GM23248 (cell line): ENCODE results near the gene METTL14. TPM values are rescaled to one million over a fixed set of nuclear protein-coding genes. Genes with fewer than 3 reads are reported as not detected.
A peak's percentile ranks its signal among the peaks of the same experiment; 100 is the strongest.

Experiments used
- DNase-seq: peaks from one replicate; pipeline ENCODE4 v3.0.0-alpha.2; 2015
- H2AFZ ChIP-seq: fragments of 200-600 bp; sonication (generic); 2 replicates; pipeline ENCODE4 v1.6.1; 2016; ENCODE audit warnings: antibody characterized with exemption
- H3F3A ChIP-seq: fragments of 200-600 bp; sonication (generic); 2 replicates; pipeline ENCODE4 v1.6.1; 2016; ENCODE audit warnings: mild to moderate bottlenecking, antibody characterized with exemption, mixed run types; ENCODE audit not compliant: insufficient read depth
- H3K27ac ChIP-seq: fragments of 200-600 bp; sonication (generic); 2 replicates; pipeline ENCODE4 v1.5.1; 2016; ENCODE audit warnings: mild to moderate bottlenecking
- H3K27me3 ChIP-seq: fragments of 200-600 bp; sonication (generic); replicated peaks from 2 replicates; pipeline ENCODE4 v1.6.1; 2016; ENCODE audit warnings: mild to moderate bottlenecking; ENCODE audit not compliant: insufficient read depth
- H3K36me3 ChIP-seq: fragments of 200-600 bp; sonication (generic); 2 replicates; pipeline ENCODE4 v1.6.1; 2016; ENCODE audit warnings: low read depth, mild to moderate bottlenecking
- H3K4me1 ChIP-seq: fragments of 200-600 bp; sonication (generic); 2 replicates; pipeline ENCODE4 v1.6.1; 2016; ENCODE audit warnings: mild to moderate bottlenecking; ENCODE audit not compliant: insufficient read depth
- H3K4me2 ChIP-seq: fragments of 200-600 bp; sonication (generic); one replicate; pipeline ENCODE4 v1.6.1; 2016; ENCODE audit warnings: mild to moderate bottlenecking; ENCODE audit not compliant: unreplicated experiment
- H3K4me3 ChIP-seq: fragments of 200-600 bp; sonication (generic); 2 replicates; pipeline ENCODE4 v1.5.1; 2016; ENCODE audit warnings: mild to moderate bottlenecking
- H3K79me2 ChIP-seq: fragments of 200-600 bp; sonication (generic); 2 replicates; pipeline ENCODE4 v1.6.1; 2016; ENCODE audit warnings: mild to moderate bottlenecking; ENCODE audit not compliant: insufficient read depth
- H3K9ac ChIP-seq: fragments of 200-600 bp; sonication (generic); 2 replicates; pipeline ENCODE4 v1.6.1; 2016; ENCODE audit warnings: mild to moderate bottlenecking
- H3K9me2 ChIP-seq: fragments of 200-600 bp; sonication (generic); 2 replicates; pipeline ENCODE4 v1.6.1; 2016; ENCODE audit warnings: mixed run types, mild to moderate bottlenecking, moderate library complexity; ENCODE audit not compliant: insufficient read depth
- H3K9me3 ChIP-seq: fragments of 200-600 bp; sonication (generic); one replicate; pipeline ENCODE4 v1.6.1; 2017; ENCODE audit warnings: low read depth
- H4K20me1 ChIP-seq: fragments of 200-600 bp; sonication (generic); 2 replicates; pipeline ENCODE4 v1.6.0; 2016; ENCODE audit not compliant: insufficient read depth
- EZH2 ChIP-seq: fragments of 200-600 bp; sonication (generic); IDR thresholded peaks from 2 replicates; pipeline ENCODE4 v1.6.1; 2018; ENCODE audit warnings: antibody characterized with exemption, mild to moderate bottlenecking; ENCODE audit not compliant: insufficient read depth, poor library complexity, severe bottlenecking
- EZH2phosphoT487 ChIP-seq: fragments of 200-600 bp; sonication (generic); IDR thresholded peaks from 2 replicates; pipeline ENCODE4 v1.6.1; 2018; ENCODE audit warnings: antibody characterized with exemption, moderate library complexity, mild to moderate bottlenecking, low read depth; ENCODE audit not compliant: insufficient read depth
- WGBS, 2 experiments: methylation state at CpG; one replicate each; pipeline ENCODE4 v1.1.6; 2015 to 2017; ENCODE audit warnings: low lambda C conversion rate in 2 of 2, low coverage in 1 of 2; ENCODE audit errors: missing lambda C conversion rate in 2 of 2; 5-methylcytosine and 5-hydroxymethylcytosine counted together
- in situ Hi-C: fragments of 300-500 bp; cut with MboI; formaldehyde crosslinking; loops from 2 replicates; pipeline ENCODE4 v1.15.0; 2020
- polyA plus RNA-seq: library from polyadenylated mRNA; unstranded; fragments of >200 nt; fragmentation: Nextera tagmentation; extraction: Ambion mirVana; gene quantifications from 2 replicates; pipeline ENCODE4 v1.2.1, GENCODE V29; 2016
- total RNA-seq: library from RNA; depleted of rRNA; stranded (reverse); fragments of >200 nt; shearing (Covaris generic); gene quantifications from 2 replicates; pipeline ENCODE4 v1.2.3, GENCODE V29; 2014

The METTL14 gene
- total and polyA plus RNA-seq, 2 experiments from 2014 or later = 21.9 to 38.9 TPM

- DNase-seq = no peak
- in situ Hi-C loops = loop anchor here (25.0 kb wide), 1 partner anchor 209 kb away; no protein-coding TSS in a partner anchor
- H3K36me3 ChIP-seq = peaks cover 90% of the 10 kb centered on the region
- H3K27ac ChIP-seq = peak overlapping the region; percentile 73
- H2AFZ ChIP-seq = no peak overlapping the region
- H3K4me3 ChIP-seq = no peak overlapping the region
- H3K79me2 ChIP-seq = peaks cover 89% of the 10 kb centered on the region
- peak overlapping the region; percentile 21; the same call in 1 of the 2 replicates for H3K9ac ChIP-seq
- no peaks in the 10 kb centered on the region for H3K9me3 ChIP-seq
- peaks cover 62% of the 10 kb centered on the region for H3K4me1 ChIP-seq
- no peak overlapping the region for H3K4me2 ChIP-seq
- H3K9me2 ChIP-seq = no peaks in the 10 kb centered on the region
- TF ChIP-seq EZH2phosphoT487 = no peak
- TF ChIP-seq EZH2 = no peak
- H3K27me3 ChIP-seq = no peaks in the 10 kb centered on the region
- H3F3A ChIP-seq = peaks cover 76% of the 10 kb centered on the region
- H4K20me1 ChIP-seq = no peaks in the 10 kb centered on the region
Measured at GRCh38 chr4:118753096-118753495, 67.9 kb downstream of the METTL14 start.

GRCh38 chr4:118753685-118754084 lies 68.5 kb downstream of the METTL14 start:
- peaks cover 89% of the 10 kb centered on the region for H3K79me2 ChIP-seq
- H2AFZ ChIP-seq = no peak overlapping the region
- H3K4me3 ChIP-seq = no peak overlapping the region
- no peak for DNase-seq
- H4K20me1 ChIP-seq = no peaks in the 10 kb centered on the region
- peaks cover 66% of the 10 kb centered on the region for H3K4me1 ChIP-seq
- whole genome bisulfite sequencing, 2 experiments = 62 to 70% methylated on average over 1 of the region's 1 CpG
- no peaks in the 10 kb centered on the region for H3K9me3 ChIP-seq
- no peaks in the 10 kb centered on the region for H3K27me3 ChIP-seq
- no peak for TF ChIP-seq EZH2phosphoT487
- no peak for TF ChIP-seq EZH2
- in situ Hi-C loops = loop anchor here (25.0 kb wide), 1 partner anchor 209 kb away; no protein-coding TSS in a partner anchor
- no peak overlapping the region for H3K4me2 ChIP-seq
- H3K9me2 ChIP-seq = no peaks in the 10 kb centered on the region
- peaks cover 72% of the 10 kb centered on the region for H3F3A ChIP-seq
- H3K27ac ChIP-seq = peak overlapping the region; percentile 73
- H3K9ac ChIP-seq = no peak overlapping the region; the same call in 1 of the 2 replicates
- H3K36me3 ChIP-seq = peaks cover 89% of the 10 kb centered on the region

- H3K4me2 ChIP-seq = no peak overlapping the region
- no peaks in the 10 kb centered on the region for H3K9me3 ChIP-seq
- H4K20me1 ChIP-seq = no peaks in the 10 kb centered on the region
- H3F3A ChIP-seq = peaks cover 72% of the 10 kb centered on the region
- H3K4me3 ChIP-seq = no peak overlapping the region
- H3K4me1 ChIP-seq = peaks cover 78% of the 10 kb centered on the region
- DNase-seq = no peak
- peaks cover 89% of the 10 kb centered on the region for H3K79me2 ChIP-seq
- WGBS, 2 experiments = 48 to 51% methylated on average over 2 of the region's 2 CpGs
- H3K36me3 ChIP-seq = peaks cover 82% of the 10 kb centered on the region
- TF ChIP-seq EZH2phosphoT487 (no peak), EZH2 (no peak)
- in situ Hi-C loops = loop anchor here (25.0 kb wide), 1 partner anchor 207 kb away; no protein-coding TSS in a partner anchor
- no peaks in the 10 kb centered on the region for H3K27me3 ChIP-seq
- H3K27ac ChIP-seq = peak overlapping the region; percentile 73
- no peaks in the 10 kb centered on the region for H3K9me2 ChIP-seq
- H2AFZ ChIP-seq = no peak overlapping the region
- peak overlapping the region; percentile 29 for H3K9ac ChIP-seq
Measured at GRCh38 chr4:118754890-118755289, 69.7 kb downstream of the METTL14 start.

- Histone ChIP-seq H3K27ac (peak overlapping the region; percentile 73), H3K36me3 (peaks cover 75% of the 10 kb centered on the region), H3K4me2 (no peak overlapping the region), H3K4me1 (peaks cover 83% of the 10 kb centered on the region), H3K9ac (peak overlapping the region; percentile 29; the same call in 1 of the 2 replicates), H3K9me2 (no peaks in the 10 kb centered on the region), H3K9me3 (no peaks in the 10 kb centered on the region), H4K20me1 (no peaks in the 10 kb centered on the region), H3K4me3 (no peak overlapping the region), H3F3A (peaks cover 72% of the 10 kb centered on the region), H2AFZ (no peak overlapping the region), H3K79me2 (peaks cover 89% of the 10 kb centered on the region), H3K27me3 (no peaks in the 10 kb centered on the region)
- WGBS, 2 experiments = 55 to 60% methylated on average over 2 of the region's 2 CpGs
- in situ Hi-C loops = loop anchor here (25.0 kb wide), 1 partner anchor 207 kb away; no protein-coding TSS in a partner anchor
- no peak for DNase-seq
- TF ChIP-seq EZH2 = no peak
- TF ChIP-seq EZH2phosphoT487 = no peak
Measured at GRCh38 chr4:118755438-118756226, 70.4 kb downstream of the METTL14 start.
